ENCODE data around the gene HSPA1L. TPM values are rescaled to one million over a fixed set of nuclear protein-coding genes. Genes with fewer than 3 reads are reported as not detected.
"Not testable (repeated sequence)": the region's sequence is repeated elsewhere in the genome, so short reads cannot be mapped to it uniquely, and the experiment has no call there.

HSPA1L gene
- polyA plus RNA-seq, 1 donor from 2014 or later, result 2.6 TPM

- H3K27ac ChIP-seq (ENCODE audit: low read length), result no peak overlapping the region
- H3K36me3 ChIP-seq (ENCODE audit: insufficient read depth, low read length), result no peaks in the 10 kb centered on the region
- no peak overlapping the region for H3K4me2 ChIP-seq (ENCODE audit: low read length)
- no peaks in the 10 kb centered on the region for H3K9me2 ChIP-seq (ENCODE audit: insufficient read depth, low read length)
- peak overlapping the region; percentile 60 for H3K4me3 ChIP-seq (ENCODE audit: low read length)
- H3K27me3 ChIP-seq (ENCODE audit: insufficient read depth, low read depth, low read length), result no peaks in the 10 kb centered on the region
- no peak overlapping the region for H3K9ac ChIP-seq (ENCODE audit: low read length)
- H3K79me2 ChIP-seq (replicated peaks; ENCODE audit: insufficient read depth, low read length), result no peaks in the 10 kb centered on the region
- H4K20me1 ChIP-seq (ENCODE audit: insufficient read depth), result no peaks in the 10 kb centered on the region
- peaks cover 3% of the 10 kb centered on the region for H3F3A ChIP-seq (ENCODE audit: insufficient read depth, low read length, poor library complexity, severe bottlenecking)
- no peak overlapping the region for H2AFZ ChIP-seq (ENCODE audit: low read depth, low read length)
- TF ChIP-seq CTCF (IDR thresholded peaks at IDR 0.05; ENCODE audit: poor library complexity, severe bottlenecking) (no peak), TAF1 (IDR thresholded peaks at IDR 0.05; ENCODE audit: low read depth) (no peak), MXI1 (conservative IDR thresholded peaks at IDR 0.05; ENCODE audit: poor library complexity, severe bottlenecking) (no peak), RAD21 (conservative IDR thresholded peaks at IDR 0.05) (no peak)
- TF ChIP-seq, protein P1, sequence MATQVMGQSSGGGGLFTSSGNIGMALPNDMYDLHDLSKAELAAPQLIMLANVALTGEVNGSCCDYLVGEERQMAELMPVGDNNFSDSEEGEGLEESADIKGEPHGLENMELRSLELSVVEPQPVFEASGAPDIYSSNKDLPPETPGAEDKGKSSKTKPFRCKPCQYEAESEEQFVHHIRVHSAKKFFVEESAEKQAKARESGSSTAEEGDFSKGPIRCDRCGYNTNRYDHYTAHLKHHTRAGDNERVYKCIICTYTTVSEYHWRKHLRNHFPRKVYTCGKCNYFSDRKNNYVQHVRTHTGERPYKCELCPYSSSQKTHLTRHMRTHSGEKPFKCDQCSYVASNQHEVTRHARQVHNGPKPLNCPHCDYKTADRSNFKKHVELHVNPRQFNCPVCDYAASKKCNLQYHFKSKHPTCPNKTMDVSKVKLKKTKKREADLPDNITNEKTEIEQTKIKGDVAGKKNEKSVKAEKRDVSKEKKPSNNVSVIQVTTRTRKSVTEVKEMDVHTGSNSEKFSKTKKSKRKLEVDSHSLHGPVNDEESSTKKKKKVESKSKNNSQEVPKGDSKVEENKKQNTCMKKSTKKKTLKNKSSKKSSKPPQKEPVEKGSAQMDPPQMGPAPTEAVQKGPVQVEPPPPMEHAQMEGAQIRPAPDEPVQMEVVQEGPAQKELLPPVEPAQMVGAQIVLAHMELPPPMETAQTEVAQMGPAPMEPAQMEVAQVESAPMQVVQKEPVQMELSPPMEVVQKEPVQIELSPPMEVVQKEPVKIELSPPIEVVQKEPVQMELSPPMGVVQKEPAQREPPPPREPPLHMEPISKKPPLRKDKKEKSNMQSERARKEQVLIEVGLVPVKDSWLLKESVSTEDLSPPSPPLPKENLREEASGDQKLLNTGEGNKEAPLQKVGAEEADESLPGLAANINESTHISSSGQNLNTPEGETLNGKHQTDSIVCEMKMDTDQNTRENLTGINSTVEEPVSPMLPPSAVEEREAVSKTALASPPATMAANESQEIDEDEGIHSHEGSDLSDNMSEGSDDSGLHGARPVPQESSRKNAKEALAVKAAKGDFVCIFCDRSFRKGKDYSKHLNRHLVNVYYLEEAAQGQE (IDR thresholded peaks at IDR 0.05; ENCODE audit: borderline replicate concordance), result no peak
- no peaks in the 10 kb centered on the region for H3K9me3 ChIP-seq (ENCODE audit: low read length)
These were observed 7.1 kb upstream of the HSPA1L start for GRCh38 chr6:31822036-31822821.

GRCh38 chr6:31821301-31822035 is 6.4 kb upstream of the HSPA1L start:
- Histone ChIP-seq H3K9ac (ENCODE audit: low read length) (no peak overlapping the region), H3K79me2 (replicated peaks; ENCODE audit: insufficient read depth, low read length) (no peaks in the 10 kb centered on the region), H2AFZ (ENCODE audit: low read depth, low read length) (no peak overlapping the region), H3K4me2 (ENCODE audit: low read length) (no peak overlapping the region), H3K4me3 (ENCODE audit: low read length) (peak overlapping the region; percentile 60), H3K27ac (ENCODE audit: low read length) (no peak overlapping the region), H3K9me2 (ENCODE audit: insufficient read depth, low read length) (no peaks in the 10 kb centered on the region), H3K9me3 (ENCODE audit: low read length) (no peaks in the 10 kb centered on the region), H3K36me3 (ENCODE audit: insufficient read depth, low read length) (no peaks in the 10 kb centered on the region), H3K27me3 (ENCODE audit: insufficient read depth, low read depth, low read length) (no peaks in the 10 kb centered on the region), H4K20me1 (ENCODE audit: insufficient read depth) (no peaks in the 10 kb centered on the region), H3F3A (ENCODE audit: insufficient read depth, low read length, poor library complexity, severe bottlenecking) (peaks cover under 1% of the 10 kb centered on the region)
- TF ChIP-seq, protein P1 (IDR thresholded peaks at IDR 0.05; ENCODE audit: borderline replicate concordance), result no peak
- no peak for TF ChIP-seq EZH2 (IDR thresholded peaks at IDR 0.05; ENCODE audit: borderline replicate concordance, insufficient read depth, low read length, poor library complexity, severe bottlenecking)
- TF ChIP-seq CTCF (IDR thresholded peaks at IDR 0.05; ENCODE audit: poor library complexity, severe bottlenecking), result no peak
- no peak for TF ChIP-seq POLR2AphosphoS5 (IDR thresholded peaks at IDR 0.05)
- no peak for TF ChIP-seq MXI1 (conservative IDR thresholded peaks at IDR 0.05; ENCODE audit: poor library complexity, severe bottlenecking)
- no peak for TF ChIP-seq TAF1 (IDR thresholded peaks at IDR 0.05; ENCODE audit: low read depth)
- TF ChIP-seq RAD21 (conservative IDR thresholded peaks at IDR 0.05), result no peak
- no peak for TF ChIP-seq SMC3 (conservative IDR thresholded peaks at IDR 0.05; ENCODE audit: poor library complexity)
- TF ChIP-seq EP300 (conservative IDR thresholded peaks at IDR 0.05; ENCODE audit: poor library complexity, severe bottlenecking), result no peak

DNA sequence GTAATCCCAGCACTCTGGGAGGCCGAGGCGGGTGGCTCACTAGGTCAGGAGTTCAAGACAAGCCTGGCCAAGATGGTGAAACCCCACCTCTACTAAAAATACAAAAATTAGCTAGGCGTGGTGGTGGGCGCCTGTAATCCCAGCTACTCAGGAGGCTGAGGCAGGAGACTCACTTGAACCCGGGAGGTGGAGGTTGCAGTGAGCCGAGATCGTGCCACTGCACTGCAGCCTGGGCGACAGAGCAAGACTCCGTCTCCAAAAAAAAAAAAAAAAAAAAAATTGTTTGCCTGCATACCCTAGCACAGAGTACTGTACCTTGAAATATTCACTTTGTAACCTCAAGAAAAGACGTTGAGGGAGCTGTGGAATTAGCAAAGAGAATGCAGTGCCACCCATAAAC is 5.3 kb upstream of the HSPA1L start:
- not testable (repeated sequence) for H2AFZ ChIP-seq (ENCODE audit: low read depth, low read length); H3K27me3 ChIP-seq (ENCODE audit: insufficient read depth, low read depth, low read length); H3K36me3 ChIP-seq (ENCODE audit: insufficient read depth, low read length); H3K79me2 ChIP-seq (replicated peaks; ENCODE audit: insufficient read depth, low read length); H4K20me1 ChIP-seq (ENCODE audit: insufficient read depth); H3K9me2 ChIP-seq (ENCODE audit: insufficient read depth, low read length); H3F3A ChIP-seq (ENCODE audit: insufficient read depth, low read length, poor library complexity, severe bottlenecking); H3K4me3 ChIP-seq (ENCODE audit: low read length); H3K4me2 ChIP-seq (ENCODE audit: low read length); H3K9me3 ChIP-seq (ENCODE audit: low read length); H3K27ac ChIP-seq (ENCODE audit: low read length); H3K9ac ChIP-seq (ENCODE audit: low read length)
